ENCODE results near the gene COL13A1.

The COL13A1 gene

DNA sequence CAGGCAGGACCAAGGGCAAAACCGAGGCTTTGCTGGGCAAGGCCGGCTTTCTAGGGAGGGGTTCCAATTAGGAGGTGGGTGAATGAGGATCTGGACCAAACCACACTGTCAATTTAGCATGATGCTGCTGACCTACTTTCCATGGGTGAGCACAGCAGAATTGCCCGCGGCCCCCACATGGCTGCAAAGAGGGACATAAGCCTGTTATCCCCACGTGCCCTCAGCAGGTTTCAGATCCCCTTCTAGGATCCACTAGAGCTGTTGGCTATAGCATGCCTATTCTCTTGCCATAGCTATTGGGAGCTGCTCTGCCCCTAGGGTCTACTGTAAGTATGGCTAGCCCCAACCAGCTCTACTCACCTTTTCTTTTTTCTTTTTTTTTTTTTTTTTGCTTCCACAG is 102.8 kb downstream of the COL13A1 start:
- no peaks in the 10 kb centered on the region for H3K36me3 Mint-ChIP-seq (ENCODE audit: low read depth)
- H3K4me3 Mint-ChIP-seq, result no peak overlapping the region
- no peak overlapping the region for H3K27ac Mint-ChIP-seq
- peaks cover 3% of the 10 kb centered on the region for H3K27me3 Mint-ChIP-seq (ENCODE audit: low read depth)
- no peaks in the 10 kb centered on the region for H3K9me3 Mint-ChIP-seq
- DNase-seq (ENCODE audit: low spot score), result no peak
- no peaks in the 10 kb centered on the region for H3K4me1 Mint-ChIP-seq (ENCODE audit: low read depth)

DNA sequence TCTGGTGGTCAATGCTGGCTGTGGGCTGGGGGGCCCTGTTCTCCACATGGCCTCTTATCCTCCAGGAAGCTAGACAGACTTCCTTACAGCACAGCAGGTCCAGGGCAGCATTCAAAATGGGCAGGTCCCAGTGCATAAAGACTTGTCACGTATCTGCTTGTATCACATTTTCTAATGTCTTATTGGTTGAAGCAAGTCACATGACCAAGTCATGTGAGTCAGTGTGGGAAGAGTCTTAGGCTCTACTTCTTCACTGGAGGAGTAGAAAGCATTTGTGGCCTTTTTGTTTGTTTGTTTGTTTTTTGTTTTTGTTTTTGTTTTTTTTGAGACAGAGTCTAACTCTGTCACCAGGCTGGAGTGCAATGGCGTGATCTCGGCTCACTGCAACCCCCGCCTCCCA is 104.7 kb downstream of the COL13A1 start:
- H3K4me1 Mint-ChIP-seq (ENCODE audit: low read depth), result no peaks in the 10 kb centered on the region
- H3K36me3 Mint-ChIP-seq (ENCODE audit: low read depth), result no peaks in the 10 kb centered on the region
- no peak overlapping the region for H3K4me3 Mint-ChIP-seq
- no peak overlapping the region for H3K27ac Mint-ChIP-seq
- no peaks in the 10 kb centered on the region for H3K9me3 Mint-ChIP-seq
- DNase-seq (ENCODE audit: low spot score), result no peak
- peaks cover 3% of the 10 kb centered on the region for H3K27me3 Mint-ChIP-seq (ENCODE audit: low read depth)

DNA sequence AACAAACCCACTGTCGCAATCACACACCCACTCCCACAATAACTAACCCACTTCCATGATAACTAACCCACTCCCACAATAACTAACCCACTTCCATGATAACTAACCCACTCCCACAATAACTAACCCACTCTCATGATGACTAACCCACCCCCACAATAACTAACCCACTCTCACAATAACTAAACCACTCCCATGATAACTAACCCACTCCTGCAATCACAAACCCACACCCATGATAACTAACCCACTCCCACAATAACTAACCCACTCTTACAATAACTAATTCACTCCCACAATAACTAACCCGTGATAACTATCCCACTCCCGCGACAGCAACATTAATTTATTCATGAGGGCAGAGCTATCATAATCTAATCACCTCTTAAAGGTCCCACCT is 105.8 kb downstream of the COL13A1 start:
- H3K27me3 Mint-ChIP-seq (ENCODE audit: low read depth), result peaks cover 3% of the 10 kb centered on the region
- DNase-seq (ENCODE audit: low spot score), result no peak

DNA sequence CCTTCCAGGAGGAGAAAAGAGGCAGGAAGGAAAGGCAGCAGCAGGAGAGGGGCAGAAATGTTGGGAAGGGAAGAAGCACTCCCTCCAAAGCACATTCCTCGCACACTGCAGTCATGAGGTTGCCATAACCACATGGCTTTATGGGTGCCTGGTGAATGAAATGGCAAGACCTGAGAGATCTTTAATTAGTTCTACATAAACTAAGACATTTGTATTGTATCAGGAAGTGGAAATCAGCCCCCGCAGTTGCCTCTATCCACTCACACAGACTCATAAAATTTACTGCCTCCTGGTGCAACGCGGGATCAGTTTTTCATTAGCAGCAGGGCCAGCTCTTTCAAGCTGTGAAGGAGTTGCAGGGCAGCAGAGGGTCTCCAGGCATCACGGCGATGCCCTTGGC is 106.4 kb downstream of the COL13A1 start:
- no peak for DNase-seq (ENCODE audit: low spot score)
- H3K27me3 Mint-ChIP-seq (ENCODE audit: low read depth), result peaks cover 3% of the 10 kb centered on the region
- H3K4me3 Mint-ChIP-seq, result no peak overlapping the region

More for the DNA sequence above, 105.8 kb downstream of the COL13A1 start:
- no peaks in the 10 kb centered on the region for H3K36me3 Mint-ChIP-seq (ENCODE audit: low read depth)
- no peaks in the 10 kb centered on the region for H3K9me3 Mint-ChIP-seq
- no peak overlapping the region for H3K4me3 Mint-ChIP-seq
- no peaks in the 10 kb centered on the region for H3K4me1 Mint-ChIP-seq (ENCODE audit: low read depth)
- H3K27ac Mint-ChIP-seq, result no peak overlapping the region

DNA sequence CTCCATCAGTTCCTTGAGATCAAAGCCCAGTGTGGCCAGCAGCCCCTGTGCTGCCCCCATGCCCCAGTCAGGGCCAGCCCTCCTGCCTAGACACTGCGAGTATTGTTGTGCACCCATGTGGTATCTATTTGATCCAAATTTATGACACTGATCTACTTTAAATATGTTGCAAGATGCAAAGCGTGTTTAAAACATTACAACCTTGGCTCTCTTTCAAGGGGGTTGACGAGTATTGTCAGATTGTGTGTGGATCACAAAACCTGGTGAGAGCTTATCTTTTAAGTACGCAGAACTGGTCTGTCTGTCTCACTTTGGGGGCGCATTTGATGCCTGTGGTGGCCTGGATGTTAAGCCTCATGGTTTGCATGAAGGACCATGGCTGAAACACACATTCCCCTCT is 108.9 kb downstream of the COL13A1 start:
- no peaks in the 10 kb centered on the region for H3K36me3 Mint-ChIP-seq (ENCODE audit: low read depth)
- no peaks in the 10 kb centered on the region for H3K9me3 Mint-ChIP-seq
- H3K4me1 Mint-ChIP-seq (ENCODE audit: low read depth), result no peaks in the 10 kb centered on the region
- H3K4me3 Mint-ChIP-seq, result no peak overlapping the region
- H3K27ac Mint-ChIP-seq, result no peak overlapping the region
- no peak for DNase-seq (ENCODE audit: low spot score)
- H3K27me3 Mint-ChIP-seq (ENCODE audit: low read depth), result peaks cover 6% of the 10 kb centered on the region

More for the DNA sequence above, 106.4 kb downstream of the COL13A1 start:
- H3K36me3 Mint-ChIP-seq (ENCODE audit: low read depth), result no peaks in the 10 kb centered on the region
- H3K9me3 Mint-ChIP-seq, result no peaks in the 10 kb centered on the region
- no peaks in the 10 kb centered on the region for H3K4me1 Mint-ChIP-seq (ENCODE audit: low read depth)
- no peak overlapping the region for H3K27ac Mint-ChIP-seq

DNA sequence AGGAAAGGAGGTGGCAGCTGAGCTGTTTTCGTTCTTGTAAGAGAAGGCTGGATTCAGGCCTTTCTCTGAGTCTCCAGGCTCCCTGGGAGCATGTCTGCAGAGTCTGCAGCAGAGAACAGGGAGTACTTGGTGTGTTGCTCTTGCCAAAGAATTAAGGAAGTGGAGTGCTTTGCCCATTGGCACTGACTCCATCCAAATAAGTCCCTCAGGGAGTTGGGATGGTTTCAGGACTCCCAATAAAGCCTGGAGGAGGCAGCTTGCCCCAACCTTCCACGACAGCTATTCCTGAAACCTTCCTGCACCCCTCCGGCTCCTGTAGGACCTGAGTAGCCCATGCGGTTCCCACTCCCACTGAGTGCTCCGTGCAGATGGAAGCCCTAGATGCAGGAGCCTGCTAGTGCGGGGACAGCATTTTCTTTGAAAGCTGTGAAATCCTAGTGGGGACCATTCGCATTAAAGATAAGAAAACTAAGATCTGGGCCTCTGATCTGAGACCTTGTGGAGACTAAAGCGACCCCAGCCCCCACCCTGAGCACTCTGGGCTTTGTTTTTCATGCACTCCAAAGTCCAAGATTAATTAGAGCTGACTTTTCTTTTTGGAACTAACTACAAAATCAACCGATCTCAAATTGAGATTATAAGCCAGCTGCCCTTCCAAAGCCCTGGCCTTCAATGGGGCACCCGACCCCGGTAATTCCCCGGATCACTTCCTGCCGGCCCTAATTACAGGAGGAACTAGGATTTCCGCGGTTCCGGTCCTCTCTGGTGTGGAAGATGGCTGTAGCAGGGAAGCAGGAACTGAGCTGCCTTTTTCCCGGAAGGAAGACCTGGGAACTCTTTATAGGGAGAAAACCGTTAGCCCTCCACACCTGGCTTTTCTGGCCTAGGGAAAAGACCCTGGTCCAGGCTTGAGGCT is 110.2 kb downstream of the COL13A1 start:
- Mint-ChIP-seq H3K27me3 (ENCODE audit: low read depth) (peaks cover 8% of the 10 kb centered on the region), H3K4me1 (ENCODE audit: low read depth) (no peaks in the 10 kb centered on the region), H3K27ac (no peak overlapping the region), H3K4me3 (no peak overlapping the region), H3K9me3 (no peaks in the 10 kb centered on the region), H3K36me3 (ENCODE audit: low read depth) (no peaks in the 10 kb centered on the region)
- DNase-seq (ENCODE audit: low spot score), result no peak

DNA sequence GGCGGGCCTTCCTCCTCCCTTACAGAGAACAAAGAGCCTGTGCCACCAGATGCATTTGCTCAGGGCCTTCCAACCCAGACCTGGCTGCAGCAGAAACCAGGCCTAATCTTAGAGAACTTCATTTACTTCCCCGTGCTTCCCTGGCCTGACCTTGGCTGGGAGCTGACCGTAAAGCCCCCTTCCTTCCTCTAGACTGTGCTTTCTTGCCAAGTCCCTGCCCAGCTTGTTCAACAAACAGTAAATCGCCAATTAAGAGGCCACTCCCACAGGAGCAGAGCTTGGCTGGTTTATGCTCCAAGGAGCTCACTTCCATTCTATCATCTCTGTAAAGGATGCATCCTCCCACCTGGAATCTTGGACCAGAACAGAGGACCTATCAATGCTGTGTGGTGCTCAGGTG is 110.9 kb downstream of the COL13A1 start:
- no peaks in the 10 kb centered on the region for H3K36me3 Mint-ChIP-seq (ENCODE audit: low read depth)
- H3K27me3 Mint-ChIP-seq (ENCODE audit: low read depth), result peaks cover 7% of the 10 kb centered on the region
- H3K9me3 Mint-ChIP-seq, result no peaks in the 10 kb centered on the region
- no peak overlapping the region for H3K4me3 Mint-ChIP-seq
- no peak for DNase-seq (ENCODE audit: low spot score)
- no peak overlapping the region for H3K27ac Mint-ChIP-seq
- no peaks in the 10 kb centered on the region for H3K4me1 Mint-ChIP-seq (ENCODE audit: low read depth)

DNA sequence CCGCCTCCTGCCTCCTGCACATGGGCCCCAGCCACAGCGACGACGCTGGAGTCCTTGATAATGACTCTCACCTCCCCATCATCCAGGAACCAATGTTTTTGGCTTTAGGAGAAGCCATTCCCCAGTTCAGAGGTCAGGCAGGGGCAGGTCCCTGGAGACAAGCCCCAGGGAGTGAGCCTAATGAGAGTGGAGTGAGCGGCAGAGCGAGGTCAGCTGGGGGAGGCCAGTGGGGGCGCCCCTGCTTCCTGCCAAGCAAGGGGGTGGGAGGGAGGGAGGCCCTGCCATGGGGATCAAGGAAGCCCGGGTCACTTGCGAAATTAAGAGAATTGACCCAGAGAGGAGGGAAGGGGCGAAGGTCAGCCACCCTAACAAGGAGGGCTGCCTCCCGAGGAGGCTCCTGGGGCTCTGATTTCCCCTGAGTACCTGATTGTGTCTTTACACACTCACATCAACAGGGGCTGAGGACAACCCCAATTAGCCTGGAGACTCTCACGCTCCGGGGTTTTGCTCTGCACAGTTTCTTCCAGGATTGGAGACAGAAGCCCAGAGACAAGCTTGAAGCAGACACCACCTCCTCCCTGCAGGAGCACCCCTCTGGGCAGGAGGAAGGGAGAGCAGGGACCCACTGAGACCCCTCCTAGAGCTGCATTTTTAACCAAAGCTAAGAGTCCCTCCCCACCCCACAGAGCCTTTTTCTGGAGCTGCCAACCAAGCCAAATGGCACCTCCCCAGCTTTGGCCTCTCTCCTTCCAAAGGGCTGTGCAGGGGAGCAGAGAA is 112.1 kb downstream of the COL13A1 start:
- Mint-ChIP-seq H3K4me1 (ENCODE audit: low read depth) (no peaks in the 10 kb centered on the region), H3K9me3 (no peaks in the 10 kb centered on the region), H3K27ac (no peak overlapping the region), H3K27me3 (ENCODE audit: low read depth) (peaks cover 9% of the 10 kb centered on the region), H3K4me3 (no peak overlapping the region), H3K36me3 (ENCODE audit: low read depth) (no peaks in the 10 kb centered on the region)
- DNase-seq (ENCODE audit: low spot score), result no peak

DNA sequence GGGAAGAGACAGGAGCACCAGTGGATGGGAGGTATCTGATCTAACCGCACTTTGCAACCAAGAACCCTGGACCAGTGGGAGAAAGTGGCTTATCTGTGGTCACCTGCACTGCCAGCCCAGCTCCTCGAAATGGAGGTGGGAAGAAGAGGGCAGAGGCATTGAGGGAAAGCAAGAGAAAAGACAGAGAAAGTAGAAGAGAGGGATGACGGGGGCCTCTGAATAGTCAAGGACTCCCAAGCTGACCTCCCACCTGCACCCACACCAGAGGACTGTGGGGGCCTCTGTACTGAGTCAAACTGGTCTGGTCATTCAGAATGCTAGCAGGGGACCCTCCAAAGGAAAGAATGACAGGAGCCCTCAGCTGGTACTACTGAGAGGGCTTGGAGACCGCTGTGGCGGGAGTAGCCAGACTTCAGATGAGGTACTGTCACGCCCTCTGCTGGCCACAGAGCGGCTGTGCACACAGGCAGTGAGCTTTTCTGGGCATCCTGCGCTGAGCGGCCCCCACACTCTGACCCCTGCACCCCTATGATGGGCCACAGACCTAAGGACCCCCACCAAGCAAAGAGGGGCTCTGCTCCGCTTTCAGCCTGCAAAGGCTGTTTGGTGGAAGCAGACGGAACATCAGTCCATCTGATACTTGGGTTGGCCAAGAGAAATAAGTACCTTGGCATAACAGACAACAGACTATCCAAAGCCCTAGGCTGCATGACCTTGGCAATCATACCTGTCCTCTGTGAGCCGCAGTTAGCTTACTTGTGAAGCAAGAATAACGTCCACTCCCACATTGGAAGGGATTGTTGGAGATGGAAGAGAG is 112.9 kb downstream of the COL13A1 start:
- Mint-ChIP-seq H3K4me3 (no peak overlapping the region), H3K4me1 (ENCODE audit: low read depth) (no peaks in the 10 kb centered on the region), H3K9me3 (no peaks in the 10 kb centered on the region), H3K36me3 (ENCODE audit: low read depth) (no peaks in the 10 kb centered on the region), H3K27me3 (ENCODE audit: low read depth) (peaks cover 11% of the 10 kb centered on the region), H3K27ac (no peak overlapping the region)
- DNase-seq (ENCODE audit: low spot score), result peak; percentile 36

DNA sequence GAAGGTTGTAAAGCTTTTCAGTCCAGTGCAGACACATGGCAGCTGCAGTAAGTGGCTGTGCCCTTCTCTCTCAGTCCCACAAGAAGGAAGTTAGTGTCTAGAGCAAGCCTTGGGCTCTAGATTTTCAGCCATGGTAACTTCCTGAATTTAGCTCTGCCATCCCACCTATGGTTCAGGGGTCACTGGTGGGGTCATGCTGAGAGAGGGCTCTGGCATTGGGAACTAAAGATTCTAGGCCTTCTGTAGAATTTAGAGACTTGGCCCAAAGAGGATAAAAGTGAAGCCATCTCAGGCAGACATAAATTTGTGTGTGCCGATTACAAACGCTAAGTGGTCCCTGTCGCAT is 113.5 kb downstream of the COL13A1 start:
- no peak for DNase-seq (ENCODE audit: low spot score)
- no peaks in the 10 kb centered on the region for H3K4me1 Mint-ChIP-seq (ENCODE audit: low read depth)
- H3K27me3 Mint-ChIP-seq (ENCODE audit: low read depth), result peaks cover 12% of the 10 kb centered on the region
- no peaks in the 10 kb centered on the region for H3K9me3 Mint-ChIP-seq
- H3K36me3 Mint-ChIP-seq (ENCODE audit: low read depth), result no peaks in the 10 kb centered on the region
- no peak overlapping the region for H3K27ac Mint-ChIP-seq
- H3K4me3 Mint-ChIP-seq, result no peak overlapping the region

DNA sequence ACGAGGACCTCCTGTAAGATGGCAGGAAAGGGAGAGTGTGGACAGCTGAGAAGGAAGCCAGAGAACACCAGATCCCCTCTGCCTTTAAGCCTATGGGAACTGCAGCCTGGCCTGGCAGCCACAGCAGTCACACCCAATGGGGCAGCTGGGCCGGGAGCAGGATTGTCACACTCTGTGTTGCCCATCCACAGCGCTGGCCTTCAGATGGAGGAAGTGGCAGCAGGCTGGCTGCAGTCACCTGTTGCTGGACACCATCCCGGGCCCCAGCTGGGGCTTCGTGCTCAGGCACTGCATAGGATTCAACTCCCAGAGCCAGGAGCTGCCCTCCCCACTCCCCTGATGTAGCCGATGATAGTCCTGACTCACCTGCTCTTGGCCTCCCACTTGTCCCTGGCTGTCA is 114.4 kb downstream of the COL13A1 start:
- Mint-ChIP-seq H3K4me1 (ENCODE audit: low read depth) (no peaks in the 10 kb centered on the region), H3K36me3 (ENCODE audit: low read depth) (no peaks in the 10 kb centered on the region), H3K4me3 (no peak overlapping the region), H3K27ac (no peak overlapping the region), H3K27me3 (ENCODE audit: low read depth) (peaks cover 14% of the 10 kb centered on the region), H3K9me3 (no peaks in the 10 kb centered on the region)
- no peak for DNase-seq (ENCODE audit: low spot score)

DNA sequence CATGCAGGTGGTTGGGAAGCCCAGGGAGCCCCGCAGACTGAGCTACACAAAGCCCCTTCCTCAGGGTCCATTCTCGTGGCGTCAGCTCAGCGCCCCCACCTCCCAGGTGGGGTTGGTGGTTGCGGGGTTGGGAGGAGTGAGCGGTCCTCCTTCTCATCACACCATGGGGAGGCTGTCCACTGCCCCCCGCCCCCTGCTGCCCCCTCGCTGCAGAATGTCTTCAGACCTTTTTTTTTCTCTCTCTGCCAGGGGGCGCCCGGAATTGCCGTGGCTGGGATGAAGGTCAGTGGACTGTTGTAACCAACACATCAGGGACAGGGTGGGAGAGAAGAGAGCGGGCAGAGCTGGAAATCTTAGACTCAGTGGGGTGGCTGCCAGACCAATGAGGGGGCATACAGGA is 116.3 kb downstream of the COL13A1 start:
- Mint-ChIP-seq H3K27ac (no peak overlapping the region), H3K36me3 (ENCODE audit: low read depth) (no peaks in the 10 kb centered on the region), H3K9me3 (no peaks in the 10 kb centered on the region), H3K27me3 (ENCODE audit: low read depth) (peaks cover 14% of the 10 kb centered on the region), H3K4me1 (ENCODE audit: low read depth) (no peaks in the 10 kb centered on the region), H3K4me3 (no peak overlapping the region)
- DNase-seq (ENCODE audit: low spot score), result no peak

DNA sequence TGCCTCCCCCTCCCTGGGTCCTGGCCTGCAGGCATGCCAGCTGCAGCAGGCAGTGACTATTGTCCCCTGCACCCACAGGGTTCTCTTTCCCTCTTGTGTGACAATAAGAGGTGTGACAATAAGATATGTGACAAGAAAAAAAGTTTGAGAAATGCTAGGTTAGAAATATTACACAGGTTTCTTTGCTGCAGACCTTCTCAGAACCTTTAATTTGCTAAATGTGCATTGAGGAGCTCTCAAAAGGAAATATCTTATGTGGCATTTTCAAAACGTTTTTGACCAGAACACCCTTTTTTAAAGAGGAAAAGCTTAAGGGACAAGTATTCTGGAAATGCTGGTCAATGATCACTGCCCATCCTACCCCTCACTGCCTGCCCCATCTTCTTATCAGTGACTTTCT is 117.5 kb downstream of the COL13A1 start:
- Mint-ChIP-seq H3K4me3 (no peak overlapping the region), H3K36me3 (ENCODE audit: low read depth) (no peaks in the 10 kb centered on the region), H3K27me3 (ENCODE audit: low read depth) (peaks cover 14% of the 10 kb centered on the region), H3K9me3 (no peaks in the 10 kb centered on the region), H3K27ac (no peak overlapping the region), H3K4me1 (ENCODE audit: low read depth) (no peaks in the 10 kb centered on the region)
- no peak for DNase-seq (ENCODE audit: low spot score)

DNA sequence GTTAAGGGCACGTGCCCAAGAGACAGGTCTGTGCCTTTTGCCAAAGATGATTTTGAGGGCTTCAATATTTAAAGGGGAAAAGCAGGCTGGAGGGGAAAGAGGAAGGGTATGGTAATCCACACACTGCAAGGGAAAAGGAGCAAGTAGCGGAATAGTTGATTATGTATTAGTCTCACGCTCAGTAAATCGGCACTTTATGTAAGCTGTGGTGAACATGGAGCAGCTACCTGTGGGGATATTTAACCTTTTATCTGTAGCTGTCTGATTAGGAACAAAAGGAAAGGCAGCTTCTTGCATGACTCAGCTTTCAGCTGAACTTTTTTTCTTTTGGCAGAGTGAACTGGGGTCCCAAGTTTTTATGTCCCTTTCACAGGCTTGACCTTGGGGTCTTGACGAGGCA is 123.4 kb downstream of the COL13A1 start:
- Mint-ChIP-seq H3K4me1 (ENCODE audit: low read depth) (no peaks in the 10 kb centered on the region), H3K27me3 (ENCODE audit: low read depth) (peaks cover 3% of the 10 kb centered on the region), H3K4me3 (no peak overlapping the region), H3K36me3 (ENCODE audit: low read depth) (no peaks in the 10 kb centered on the region), H3K27ac (no peak overlapping the region), H3K9me3 (no peaks in the 10 kb centered on the region)
- DNase-seq (ENCODE audit: low spot score), result no peak
